Astrocyte (in vitro differentiated cells and primary cell): ENCODE measurements around the gene ENOX1. TPM values are rescaled to one million over a fixed set of nuclear protein-coding genes. Genes with fewer than 3 reads are reported as not detected.

Source experiments
- DNase-seq: peaks from one replicate; pipeline ENCODE4 v3.0.0-alpha.2; 2010; ENCODE audit warnings: low read depth
- FAIRE-seq: peaks from 2 replicates; lab custom pipeline; 2011; peaks lifted over from hg19 to GRCh38; lab: Jason Lieb, UNC
- H2AFZ ChIP-seq: 2 replicates; pipeline ENCODE4 v1.6.0; 2012; ENCODE audit warnings: low read depth, low read length, inconsistent platforms
- H3K27ac ChIP-seq: 2 replicates; pipeline ENCODE4 v1.5.1; 2011; ENCODE audit warnings: low read depth, low read length, inconsistent platforms
- H3K27me3 ChIP-seq: 2 replicates; pipeline ENCODE4 v1.6.0; 2011; ENCODE audit warnings: low read length, inconsistent platforms; ENCODE audit not compliant: insufficient read depth
- H3K36me3 ChIP-seq: 2 replicates; pipeline ENCODE4 v1.5.1; 2011; ENCODE audit warnings: low read length, inconsistent platforms; ENCODE audit not compliant: insufficient read depth
- H3K4me1 ChIP-seq: 2 replicates; pipeline ENCODE4 v1.5.1; 2011; ENCODE audit warnings: low read length, inconsistent platforms; ENCODE audit not compliant: insufficient read depth
- H3K4me2 ChIP-seq: 2 replicates; pipeline ENCODE4 v1.6.0; 2012; ENCODE audit warnings: low read length, inconsistent platforms
- H3K4me3 ChIP-seq: 2 replicates; pipeline ENCODE4 v1.5.1; 2011; ENCODE audit warnings: low read depth, mild to moderate bottlenecking, low read length, inconsistent platforms; ENCODE audit not compliant: insufficient read depth
- H3K79me2 ChIP-seq: 2 replicates; pipeline ENCODE4 v1.6.0; 2012; ENCODE audit warnings: mild to moderate bottlenecking, low read length, inconsistent platforms; ENCODE audit not compliant: insufficient read depth
- H3K9ac ChIP-seq: 2 replicates; pipeline ENCODE4 v1.6.0; 2012; ENCODE audit warnings: mild to moderate bottlenecking, low read length, inconsistent platforms
- H3K9me3 ChIP-seq: 2 replicates; pipeline ENCODE4 v1.5.1; 2012; ENCODE audit warnings: low read depth, mild to moderate bottlenecking, low read length, inconsistent platforms; ENCODE audit not compliant: insufficient read depth
- H4K20me1 ChIP-seq: 2 replicates; pipeline ENCODE4 v1.6.0; 2012; ENCODE audit warnings: low read length, inconsistent platforms; ENCODE audit not compliant: insufficient read depth
- H3K27ac Mint-ChIP-seq: one replicate; pipeline ENCODE4 v1.8.0; 2021; ENCODE audit warnings: mild to moderate bottlenecking, mixed read lengths; ENCODE audit not compliant: unreplicated experiment
- H3K27me3 Mint-ChIP-seq: one replicate; pipeline ENCODE4 v1.8.0; 2021; ENCODE audit warnings: low read depth, mixed read lengths; ENCODE audit not compliant: unreplicated experiment
- H3K36me3 Mint-ChIP-seq: one replicate; pipeline ENCODE4 v1.8.0; 2021; ENCODE audit warnings: low read depth, mixed read lengths; ENCODE audit not compliant: unreplicated experiment
- H3K4me1 Mint-ChIP-seq: one replicate; pipeline ENCODE4 v1.8.0; 2021; ENCODE audit warnings: low read depth, mixed read lengths; ENCODE audit not compliant: unreplicated experiment
- H3K4me3 Mint-ChIP-seq: one replicate; pipeline ENCODE4 v1.8.0; 2021; ENCODE audit warnings: mild to moderate bottlenecking, moderate library complexity, mixed read lengths; ENCODE audit not compliant: unreplicated experiment
- H3K9me3 Mint-ChIP-seq: one replicate; pipeline ENCODE4 v1.8.0; 2021; ENCODE audit warnings: mild to moderate bottlenecking, mixed read lengths; ENCODE audit not compliant: unreplicated experiment
- EZH2 ChIP-seq: IDR thresholded peaks from 2 replicates; pipeline ENCODE4 v1.6.1; 2012; ENCODE audit warnings: mild to moderate bottlenecking, low read length, inconsistent platforms; ENCODE audit not compliant: insufficient read depth
- total RNA-seq: library from RNA; stranded (reverse); gene quantifications from 2 replicates; pipeline ENCODE4 v1.2.1, GENCODE V29; 2021
- TF ChIP-seq, protein P1 (sequence below): IDR thresholded peaks from 2 replicates; pipeline ENCODE4 v1.5.1; 2011; ENCODE audit warnings: low read depth, mild to moderate bottlenecking, inconsistent platforms, low read length, moderate library complexity; ENCODE audit not compliant: insufficient read depth

ENOX1 gene
- total RNA-seq, 1 donor from 2014 or later = 2.3 TPM

DNA sequence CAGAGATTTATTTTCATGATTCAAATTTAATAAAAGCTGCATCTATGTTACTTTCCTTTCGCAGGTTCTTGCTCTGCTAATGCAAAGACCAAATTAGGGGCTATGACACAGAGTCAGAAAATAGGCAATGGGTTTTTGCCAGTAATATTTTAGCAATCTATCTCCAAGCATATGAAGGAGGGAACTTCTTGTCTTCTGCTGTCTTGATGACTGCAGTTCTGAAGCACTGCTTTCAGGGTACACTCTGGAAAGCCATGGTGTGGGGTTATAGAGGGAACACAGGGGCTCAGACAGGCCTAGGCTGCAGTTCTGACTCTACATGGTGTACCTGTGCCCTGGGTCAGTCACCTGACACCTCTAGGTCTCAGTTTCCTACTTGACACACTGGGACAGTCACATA, 500.0 kb downstream of the ENOX1 start:
- DNase-seq (no peak), FAIRE-seq (no peak)
- no peak overlapping the region for H3K27ac ChIP-seq
- H3K4me2 ChIP-seq = no peak overlapping the region
- no peaks in the 10 kb centered on the region for H3K27me3 ChIP-seq
- H3K9me3 ChIP-seq = no peaks in the 10 kb centered on the region
- H3K9ac ChIP-seq = no peak overlapping the region
- peaks cover 25% of the 10 kb centered on the region for H3K4me1 Mint-ChIP-seq
- H4K20me1 ChIP-seq = no peaks in the 10 kb centered on the region
- H3K4me1 ChIP-seq = no peaks in the 10 kb centered on the region
- no peak overlapping the region for H3K27ac Mint-ChIP-seq
- H2AFZ ChIP-seq = no peak overlapping the region
- no peaks in the 10 kb centered on the region for H3K27me3 Mint-ChIP-seq
- no peaks in the 10 kb centered on the region for H3K36me3 Mint-ChIP-seq
- TF ChIP-seq EZH2 = no peak
- TF ChIP-seq, protein P1, sequence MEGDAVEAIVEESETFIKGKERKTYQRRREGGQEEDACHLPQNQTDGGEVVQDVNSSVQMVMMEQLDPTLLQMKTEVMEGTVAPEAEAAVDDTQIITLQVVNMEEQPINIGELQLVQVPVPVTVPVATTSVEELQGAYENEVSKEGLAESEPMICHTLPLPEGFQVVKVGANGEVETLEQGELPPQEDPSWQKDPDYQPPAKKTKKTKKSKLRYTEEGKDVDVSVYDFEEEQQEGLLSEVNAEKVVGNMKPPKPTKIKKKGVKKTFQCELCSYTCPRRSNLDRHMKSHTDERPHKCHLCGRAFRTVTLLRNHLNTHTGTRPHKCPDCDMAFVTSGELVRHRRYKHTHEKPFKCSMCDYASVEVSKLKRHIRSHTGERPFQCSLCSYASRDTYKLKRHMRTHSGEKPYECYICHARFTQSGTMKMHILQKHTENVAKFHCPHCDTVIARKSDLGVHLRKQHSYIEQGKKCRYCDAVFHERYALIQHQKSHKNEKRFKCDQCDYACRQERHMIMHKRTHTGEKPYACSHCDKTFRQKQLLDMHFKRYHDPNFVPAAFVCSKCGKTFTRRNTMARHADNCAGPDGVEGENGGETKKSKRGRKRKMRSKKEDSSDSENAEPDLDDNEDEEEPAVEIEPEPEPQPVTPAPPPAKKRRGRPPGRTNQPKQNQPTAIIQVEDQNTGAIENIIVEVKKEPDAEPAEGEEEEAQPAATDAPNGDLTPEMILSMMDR = no peak
- no peak overlapping the region for H3K4me3 ChIP-seq
- no peak overlapping the region for H3K4me3 Mint-ChIP-seq
- no peaks in the 10 kb centered on the region for H3K79me2 ChIP-seq
- H3K9me3 Mint-ChIP-seq = no peaks in the 10 kb centered on the region
- no peaks in the 10 kb centered on the region for H3K36me3 ChIP-seq

DNA sequence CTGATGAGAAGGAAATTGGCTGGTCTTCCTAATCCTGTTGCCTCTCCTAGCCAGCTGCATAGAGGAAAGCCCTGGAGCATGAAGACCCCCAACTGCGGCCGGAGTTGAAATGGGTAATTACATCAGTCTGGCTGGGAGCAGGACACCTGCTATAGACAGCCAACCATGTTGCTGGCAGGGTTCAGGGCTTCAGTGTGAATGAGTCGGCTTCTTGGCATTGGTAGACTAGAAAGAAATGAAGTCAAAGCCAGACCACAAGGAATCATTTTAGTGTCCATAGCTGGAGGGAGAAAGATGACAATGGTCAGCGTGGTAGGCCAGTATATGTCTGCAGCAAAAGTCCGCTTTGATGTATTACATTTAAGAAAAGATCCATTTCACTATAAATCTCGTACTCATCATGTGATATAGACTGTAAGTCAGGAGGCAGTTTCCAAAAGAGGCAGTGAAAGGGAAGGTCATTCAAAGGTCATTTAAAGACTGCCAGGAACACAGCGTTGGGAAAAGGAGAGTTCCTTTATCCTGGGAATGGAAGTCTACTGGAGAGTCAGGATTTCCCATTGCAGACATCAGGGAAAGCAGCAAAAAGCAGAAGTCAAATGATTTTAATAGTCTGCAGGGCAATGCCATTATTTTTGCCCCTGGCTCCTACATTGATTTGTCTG, 500.7 kb downstream of the ENOX1 start:
- no peak for TF ChIP-seq EZH2
- TF ChIP-seq, protein P1 = no peak
- H3K27ac Mint-ChIP-seq = no peak overlapping the region
- no peak overlapping the region for H3K4me3 Mint-ChIP-seq
- H3K9me3 ChIP-seq = no peaks in the 10 kb centered on the region
- H3K9me3 Mint-ChIP-seq = no peaks in the 10 kb centered on the region
- no peaks in the 10 kb centered on the region for H3K36me3 ChIP-seq
- no peaks in the 10 kb centered on the region for H3K36me3 Mint-ChIP-seq
- H3K4me3 ChIP-seq = no peak overlapping the region
- DNase-seq = peak; percentile 76
- no peaks in the 10 kb centered on the region for H3K4me1 ChIP-seq
- no peak overlapping the region for H3K4me2 ChIP-seq
- H3K27me3 Mint-ChIP-seq = no peaks in the 10 kb centered on the region
- no peaks in the 10 kb centered on the region for H3K79me2 ChIP-seq
- H3K27ac ChIP-seq = no peak overlapping the region
- H2AFZ ChIP-seq = no peak overlapping the region
- H3K27me3 ChIP-seq = no peaks in the 10 kb centered on the region
- H3K4me1 Mint-ChIP-seq = peaks cover 25% of the 10 kb centered on the region
- no peak for FAIRE-seq
- H3K9ac ChIP-seq = no peak overlapping the region
- H4K20me1 ChIP-seq = no peaks in the 10 kb centered on the region

DNA sequence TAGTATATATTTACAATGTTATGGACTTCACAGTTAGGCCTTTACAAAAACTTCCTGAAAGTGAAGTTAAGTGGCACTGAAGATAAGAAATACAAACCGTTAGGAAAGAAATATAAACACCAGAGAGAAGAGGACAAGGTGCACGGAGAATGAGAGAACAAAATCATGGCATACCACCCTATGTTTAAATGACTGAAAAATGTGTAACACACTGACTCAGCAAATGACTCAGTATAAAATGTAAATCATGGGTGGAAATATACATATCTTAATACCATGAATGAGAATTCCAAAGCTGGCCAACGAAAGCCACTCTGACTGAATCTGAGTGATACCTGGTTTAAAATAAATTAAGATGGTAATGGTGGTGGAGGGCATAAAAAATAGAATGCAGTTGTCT, 502.6 kb downstream of the ENOX1 start:
- Histone ChIP-seq H3K9me3 (no peaks in the 10 kb centered on the region), H3K9ac (no peak overlapping the region), H3K27ac (peak overlapping the region; percentile 39), H3K36me3 (no peaks in the 10 kb centered on the region), H3K79me2 (no peaks in the 10 kb centered on the region), H3K4me3 (no peak overlapping the region), H2AFZ (no peak overlapping the region), H3K27me3 (no peaks in the 10 kb centered on the region), H3K4me1 (no peaks in the 10 kb centered on the region), H4K20me1 (no peaks in the 10 kb centered on the region), H3K4me2 (peak overlapping the region; percentile 39)
- Mint-ChIP-seq H3K4me1 (peaks cover 16% of the 10 kb centered on the region), H3K36me3 (no peaks in the 10 kb centered on the region), H3K27me3 (no peaks in the 10 kb centered on the region), H3K9me3 (no peaks in the 10 kb centered on the region), H3K4me3 (no peak overlapping the region), H3K27ac (no peak overlapping the region)
- peak; percentile 86 for FAIRE-seq
- TF ChIP-seq, protein P1 = no peak
- TF ChIP-seq EZH2 = no peak
- peak; percentile 76 for DNase-seq
